Measurements from ENCODE around the gene MIS18A.
"Not testable (repeated sequence)": the region's sequence is repeated elsewhere in the genome, so short reads cannot be mapped to it uniquely, and the experiment has no call there.

The MIS18A gene

GRCh38 chr21:32303385-32303784, 24.5 kb upstream of the MIS18A start:
- DNase-seq, result no peak

GRCh38 chr21:32302560-32302959, 23.7 kb upstream of the MIS18A start:
- DNase-seq, result no peak

GRCh38 chr21:32301596-32301995, 22.7 kb upstream of the MIS18A start:
- no peak for DNase-seq

GRCh38 chr21:32300117-32300681, 21.4 kb upstream of the MIS18A start:
- no peak for DNase-seq

GRCh38 chr21:32299695-32300094, 20.8 kb upstream of the MIS18A start:
- DNase-seq, result no peak

- DNase-seq, result no peak
These were observed 19.8 kb upstream of the MIS18A start, which contains the start of gene MRAP for GRCh38 chr21:32298658-32299081. Gene MRAP (plus strand): TSS chr21:32298855. CDS start chr21:32298972, 117 bp downstream.

GRCh38 chr21:32298148-32298559, 19.3 kb upstream of the MIS18A start:
- DNase-seq, result no peak

- no peak for DNase-seq
These were observed 18.6 kb upstream of the MIS18A start for GRCh38 chr21:32297449-32297848.

GRCh38 chr21:32285476-32285875, 6.6 kb upstream of the MIS18A start:
- DNase-seq, result no peak

GRCh38 chr21:32282992-32283391, 4.1 kb upstream of the MIS18A start:
- DNase-seq, result no peak

- no peak for DNase-seq
These were observed 2.7 kb upstream of the MIS18A start for GRCh38 chr21:32281531-32281930.

- DNase-seq, result no peak
These were observed 480 bp upstream of the MIS18A start for GRCh38 chr21:32279377-32279680.

GRCh38 chr21:32278103-32278502, 746 bp downstream of the MIS18A start:
- DNase-seq, result no peak

- no peak for DNase-seq
These were observed 2.2 kb downstream of the MIS18A start for GRCh38 chr21:32276671-32277070.

- DNase-seq, result no peak
These were observed 8.1 kb downstream of the MIS18A start for GRCh38 chr21:32270748-32271147.

GRCh38 chr21:32265321-32265720, 13.5 kb downstream of the MIS18A start:
- not testable (repeated sequence) for DNase-seq

GRCh38 chr21:32261929-32262328, 16.9 kb downstream of the MIS18A start:
- DNase-seq, result no peak

- no peak for DNase-seq
These were observed 18.7 kb downstream of the MIS18A start for GRCh38 chr21:32260130-32260529.

GRCh38 chr21:32258786-32259048, 20.1 kb downstream of the MIS18A start:
- not testable (repeated sequence) for DNase-seq

GRCh38 chr21:32257962-32258785, 20.7 kb downstream of the MIS18A start:
- peak; percentile 70 for DNase-seq

GRCh38 chr21:32256873-32257620, 21.8 kb downstream of the MIS18A start:
- DNase-seq, result no peak

GRCh38 chr21:32256251-32256650, 22.6 kb downstream of the MIS18A start:
- no peak for DNase-seq

GRCh38 chr21:32253215-32253641, 25.6 kb downstream of the MIS18A start:
- no peak for DNase-seq

- no peak for DNase-seq
These were observed 26.7 kb downstream of the MIS18A start for GRCh38 chr21:32252136-32252535.
